Measurements from ENCODE around the gene CAPN9. TPM values are rescaled to one million over a fixed set of nuclear protein-coding genes. Genes with fewer than 3 reads are reported as not detected.

Gene CAPN9
- total RNA-seq, 6 experiments from 2014 or later = not detected

GRCh38 chr1:230808281-230808872, 61.2 kb downstream of the CAPN9 start:
- Mint-ChIP-seq H3K4me3 (no peak overlapping the region), H3K4me1 (ENCODE audit: low read depth) (peaks cover 15% of the 10 kb centered on the region), H3K36me3 (ENCODE audit: low read depth) (peaks cover 12% of the 10 kb centered on the region), H3K27me3 (ENCODE audit: insufficient read depth) (no peaks in the 10 kb centered on the region), H3K27ac (no peak overlapping the region), H3K9me3 (peaks cover 12% of the 10 kb centered on the region)
- TF ChIP-seq CTCF (IDR thresholded peaks at IDR 0.05) = no peak
- DNase-seq = peak; percentile 37

GRCh38 chr1:230809256-230809990, 62.2 kb downstream of the CAPN9 start:
- Mint-ChIP-seq H3K27ac (no peak overlapping the region), H3K27me3 (ENCODE audit: insufficient read depth) (no peaks in the 10 kb centered on the region), H3K36me3 (ENCODE audit: low read depth) (peaks cover 14% of the 10 kb centered on the region), H3K9me3 (peaks cover 19% of the 10 kb centered on the region), H3K4me1 (ENCODE audit: low read depth) (peaks cover 13% of the 10 kb centered on the region), H3K4me3 (no peak overlapping the region)
- DNase-seq = no peak
- no peak for TF ChIP-seq CTCF (IDR thresholded peaks at IDR 0.05)

- Mint-ChIP-seq H3K27ac (no peak overlapping the region), H3K4me3 (no peak overlapping the region), H3K27me3 (ENCODE audit: insufficient read depth) (peaks cover 1% of the 10 kb centered on the region; the same call in 1 of the 2 replicates), H3K36me3 (ENCODE audit: low read depth) (peaks cover 14% of the 10 kb centered on the region), H3K4me1 (ENCODE audit: low read depth) (peaks cover 11% of the 10 kb centered on the region), H3K9me3 (peaks cover 19% of the 10 kb centered on the region)
- TF ChIP-seq CTCF (IDR thresholded peaks at IDR 0.05) = no peak
- DNase-seq = no peak
Observed at GRCh38 chr1:230812568-230812967, 65.4 kb downstream of the CAPN9 start.

GRCh38 chr1:230814949-230815692, 67.9 kb downstream of the CAPN9 start:
- H3K27ac Mint-ChIP-seq = no peak overlapping the region
- peaks cover 14% of the 10 kb centered on the region for H3K36me3 Mint-ChIP-seq (ENCODE audit: low read depth)
- H3K9me3 Mint-ChIP-seq = peaks cover 19% of the 10 kb centered on the region
- DNase-seq = no peak
- peaks cover 1% of the 10 kb centered on the region; the same call in 1 of the 2 replicates for H3K27me3 Mint-ChIP-seq (ENCODE audit: insufficient read depth)
- H3K4me3 Mint-ChIP-seq = no peak overlapping the region
- no peaks in the 10 kb centered on the region for H3K4me1 Mint-ChIP-seq (ENCODE audit: low read depth)
- TF ChIP-seq CTCF (IDR thresholded peaks at IDR 0.05) = no peak

- no peak for TF ChIP-seq CTCF (IDR thresholded peaks at IDR 0.05)
- Mint-ChIP-seq H3K4me1 (ENCODE audit: low read depth) (no peaks in the 10 kb centered on the region), H3K9me3 (peaks cover 19% of the 10 kb centered on the region), H3K36me3 (ENCODE audit: low read depth) (peaks cover 14% of the 10 kb centered on the region), H3K4me3 (no peak overlapping the region), H3K27me3 (ENCODE audit: insufficient read depth) (peaks cover 1% of the 10 kb centered on the region; the same call in 1 of the 2 replicates), H3K27ac (no peak overlapping the region)
- no peak for DNase-seq
Observed at GRCh38 chr1:230816018-230816417, 68.8 kb downstream of the CAPN9 start.

All from HFFc6 (cell line).